GM18526 (cell line): ENCODE measurements around the gene TTLL3.

Source experiments
- POLR2A ChIP-seq: IDR thresholded peaks from 3 replicates; pipeline ENCODE4 v1.6.1; 2011; ENCODE audit not compliant: insufficient read length; ENCODE audit errors: extremely low read depth

Gene TTLL3

GRCh38 chr3:9812870-9813483 lies 2.9 kb downstream of the TTLL3 start:
- no peak for TF ChIP-seq POLR2A

- TF ChIP-seq POLR2A: no peak
Observed at GRCh38 chr3:9815986-9816385, 5.9 kb downstream of the TTLL3 start.

- TF ChIP-seq POLR2A: no peak
Observed at GRCh38 chr3:9817436-9817835, 7.4 kb downstream of the TTLL3 start.

- no peak for TF ChIP-seq POLR2A
Observed at GRCh38 chr3:9818666-9819335, 8.7 kb downstream of the TTLL3 start.

GRCh38 chr3:9820543-9820942 lies 10.5 kb downstream of the TTLL3 start:
- no peak for TF ChIP-seq POLR2A

- no peak for TF ChIP-seq POLR2A
Observed at GRCh38 chr3:9820946-9821345, 10.9 kb downstream of the TTLL3 start.

GRCh38 chr3:9825451-9826040 lies 15.5 kb downstream of the TTLL3 start:
- no peak for TF ChIP-seq POLR2A

GRCh38 chr3:9826815-9827573 lies 16.9 kb downstream of the TTLL3 start:
- no peak for TF ChIP-seq POLR2A

- no peak for TF ChIP-seq POLR2A
Observed at GRCh38 chr3:9828801-9829755, 19.0 kb downstream of the TTLL3 start.

- no peak for TF ChIP-seq POLR2A
Observed at GRCh38 chr3:9831253-9831652, 21.2 kb downstream of the TTLL3 start.

GRCh38 chr3:9833078-9833477 lies 23.0 kb downstream of the TTLL3 start:
- TF ChIP-seq POLR2A: no peak

GRCh38 chr3:9834520-9835380 lies 24.7 kb downstream of the TTLL3 start:
- no peak for TF ChIP-seq POLR2A

- TF ChIP-seq POLR2A: no peak
Observed at GRCh38 chr3:9837701-9838582, 27.9 kb downstream of the TTLL3 start.
